NT2/D1 (cell line): Measurements from ENCODE around the gene ZNF248.
"Not testable (repeated sequence)": the region's sequence is repeated elsewhere in the genome, so short reads cannot be mapped to it uniquely, and the experiment has no call there.

Experiments used
- DNase-seq: peaks from one replicate; pipeline ENCODE4 v3.0.0-alpha.2; 2011; ENCODE audit warnings: low read depth, low spot score
- H3K27me3 ChIP-seq: 2 replicates; pipeline ENCODE4 v1.6.0; 2011; ENCODE audit warnings: mild to moderate bottlenecking; ENCODE audit not compliant: insufficient read length, insufficient read depth
- H3K36me3 ChIP-seq: 2 replicates; pipeline ENCODE4 v1.6.1; 2011; ENCODE audit warnings: mild to moderate bottlenecking, low read length, mixed read lengths; ENCODE audit not compliant: insufficient read depth, insufficient read length
- H3K4me1 ChIP-seq: 2 replicates; pipeline ENCODE4 v1.5.1; 2011; ENCODE audit not compliant: insufficient read depth, insufficient read length
- H3K4me3 ChIP-seq: 2 replicates; pipeline ENCODE4 v1.5.1; 2011; ENCODE audit warnings: low read depth; ENCODE audit not compliant: insufficient read length
- H3K9ac ChIP-seq: 2 replicates; pipeline ENCODE4 v1.6.0; 2011; ENCODE audit warnings: low read depth; ENCODE audit not compliant: insufficient read length
- H3K9me3 ChIP-seq: 2 replicates; pipeline ENCODE4 v1.5.1; 2011; ENCODE audit warnings: mild to moderate bottlenecking, low read length; ENCODE audit not compliant: insufficient read depth
- SUZ12 ChIP-seq: IDR thresholded peaks from 2 replicates; pipeline ENCODE4 v1.6.1; 2011; ENCODE audit not compliant: insufficient read length, insufficient read depth; ENCODE audit errors: extremely low read depth
- YY1 ChIP-seq: IDR thresholded peaks from 2 replicates; pipeline ENCODE4 v1.6.1; 2011; ENCODE audit not compliant: insufficient read length, insufficient read depth
- ZNF274 ChIP-seq: IDR thresholded peaks from 2 replicates; pipeline ENCODE4 v1.6.1; 2011; ENCODE audit warnings: mild to moderate bottlenecking, low read depth, low read length

The ZNF248 gene

GRCh38 chr10:37747081-37747480 is 110.3 kb downstream of the ZNF248 start:
- no peaks in the 10 kb centered on the region for H3K9me3 ChIP-seq
- no peak overlapping the region for H3K4me3 ChIP-seq
- H3K4me1 ChIP-seq = no peaks in the 10 kb centered on the region
- TF ChIP-seq SUZ12 (no peak), ZNF274 (no peak), YY1 (no peak)
- DNase-seq = no peak
- no peak overlapping the region for H3K9ac ChIP-seq
- no peaks in the 10 kb centered on the region for H3K36me3 ChIP-seq
- no peaks in the 10 kb centered on the region for H3K27me3 ChIP-seq

- H3K27me3 ChIP-seq = no peaks in the 10 kb centered on the region
- no peak for DNase-seq
- no peak for TF ChIP-seq YY1
- no peak for TF ChIP-seq ZNF274
- TF ChIP-seq SUZ12 = no peak
- H3K9ac ChIP-seq = no peak overlapping the region
- peaks cover 10% of the 10 kb centered on the region; the same call in 1 of the 2 replicates for H3K9me3 ChIP-seq
- no peaks in the 10 kb centered on the region for H3K36me3 ChIP-seq
- H3K4me1 ChIP-seq = no peaks in the 10 kb centered on the region
- H3K4me3 ChIP-seq = no peak overlapping the region
These were observed 115.6 kb downstream of the ZNF248 start for GRCh38 chr10:37741831-37742230.

DNA sequence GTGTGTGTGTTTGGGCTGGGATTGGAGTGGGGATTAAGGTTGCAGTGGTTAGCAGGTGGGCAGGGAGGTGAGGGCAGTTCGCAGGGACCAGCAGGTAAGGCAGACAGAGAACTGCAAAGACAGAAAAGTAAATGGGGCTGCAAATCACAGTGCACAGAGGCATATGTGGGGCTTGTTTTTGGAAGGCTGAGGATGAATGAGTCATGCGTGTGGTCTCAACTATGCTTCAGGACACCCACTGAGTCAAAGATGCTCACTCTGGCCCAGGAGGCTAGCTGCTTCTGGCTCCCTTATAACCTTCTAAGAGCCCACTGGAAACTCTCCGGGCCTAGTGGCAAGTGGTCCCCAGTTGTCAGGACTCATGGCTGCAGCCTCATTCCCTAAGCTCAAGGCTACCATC is 118.2 kb downstream of the ZNF248 start:
- no peak overlapping the region for H3K9ac ChIP-seq
- H3K4me1 ChIP-seq = no peaks in the 10 kb centered on the region
- H3K36me3 ChIP-seq = no peaks in the 10 kb centered on the region
- no peak for DNase-seq
- H3K4me3 ChIP-seq = no peak overlapping the region
- peaks cover 13% of the 10 kb centered on the region; the same call in 1 of the 2 replicates for H3K9me3 ChIP-seq
- H3K27me3 ChIP-seq = no peaks in the 10 kb centered on the region
- TF ChIP-seq YY1 = no peak
- TF ChIP-seq ZNF274 = no peak
- TF ChIP-seq SUZ12 = no peak

DNA sequence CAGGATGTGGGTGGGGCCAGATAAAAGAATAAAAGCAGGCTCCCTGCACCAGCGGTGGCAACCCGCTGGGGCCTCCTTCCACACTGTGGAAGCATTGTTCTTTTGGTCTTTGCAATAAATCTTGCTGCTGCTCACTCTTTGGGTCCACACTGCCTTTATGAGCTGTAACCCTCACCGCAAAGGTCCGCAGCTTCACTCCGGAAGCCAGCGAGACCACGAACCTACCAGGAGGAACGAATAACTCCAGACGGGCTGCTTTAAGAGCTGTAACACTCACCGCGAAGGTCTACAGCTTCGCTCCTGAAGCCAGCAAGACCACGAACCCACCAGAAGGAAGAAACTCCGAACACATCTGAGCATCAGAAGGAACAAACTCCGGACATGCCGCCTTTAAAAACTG is 119.2 kb downstream of the ZNF248 start:
- not testable (repeated sequence) for H3K4me1 ChIP-seq, H3K9ac ChIP-seq, DNase-seq, H3K27me3 ChIP-seq, H3K36me3 ChIP-seq, H3K4me3 ChIP-seq
- peaks cover 13% of the 10 kb centered on the region; the same call in 1 of the 2 replicates for H3K9me3 ChIP-seq

- Histone ChIP-seq H3K4me1 (no peaks in the 10 kb centered on the region), H3K27me3 (no peaks in the 10 kb centered on the region), H3K36me3 (no peaks in the 10 kb centered on the region), H3K4me3 (no peak overlapping the region), H3K9ac (no peak overlapping the region), H3K9me3 (peaks cover 13% of the 10 kb centered on the region; the same call in 1 of the 2 replicates)
- no peak for DNase-seq
- TF ChIP-seq ZNF274 = no peak
These were observed 120.1 kb downstream of the ZNF248 start for GRCh38 chr10:37737336-37737735.

DNA sequence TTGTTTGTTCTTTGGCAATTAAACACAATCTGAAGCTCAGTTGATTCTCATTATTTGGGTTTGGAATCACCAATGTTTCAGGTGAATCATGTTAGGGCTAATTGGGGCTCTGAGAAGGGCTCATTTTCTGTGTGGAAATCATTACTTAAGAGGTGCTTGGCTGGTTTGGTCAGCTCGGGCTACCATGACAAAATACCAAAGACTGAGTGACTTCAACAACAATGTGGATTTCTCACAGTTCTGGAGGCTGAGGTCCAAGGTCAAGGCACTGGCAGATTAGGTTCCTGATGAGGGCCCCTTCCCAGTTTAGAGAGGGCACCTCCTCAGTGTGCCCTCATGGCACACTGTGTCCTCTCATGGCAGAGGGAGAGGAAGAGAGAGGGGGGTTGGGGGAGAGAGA is 121.3 kb downstream of the ZNF248 start:
- H3K4me3 ChIP-seq = no peak overlapping the region
- no peak overlapping the region for H3K9ac ChIP-seq
- TF ChIP-seq ZNF274 (no peak), SUZ12 (no peak), YY1 (no peak)
- no peaks in the 10 kb centered on the region for H3K36me3 ChIP-seq
- no peaks in the 10 kb centered on the region for H3K27me3 ChIP-seq
- H3K9me3 ChIP-seq = peaks cover 13% of the 10 kb centered on the region; the same call in 1 of the 2 replicates
- no peak for DNase-seq
- H3K4me1 ChIP-seq = no peaks in the 10 kb centered on the region

- TF ChIP-seq YY1 (no peak), SUZ12 (no peak), ZNF274 (no peak)
- no peaks in the 10 kb centered on the region for H3K4me1 ChIP-seq
- no peak for DNase-seq
- H3K9ac ChIP-seq = no peak overlapping the region
- no peaks in the 10 kb centered on the region for H3K27me3 ChIP-seq
- H3K9me3 ChIP-seq = peaks cover 13% of the 10 kb centered on the region; the same call in 1 of the 2 replicates
- no peaks in the 10 kb centered on the region for H3K36me3 ChIP-seq
- H3K4me3 ChIP-seq = no peak overlapping the region
These were observed 122.4 kb downstream of the ZNF248 start for GRCh38 chr10:37734971-37735370.
